ENCODE data around the gene DCAF16. TPM values are rescaled to one million over a fixed set of nuclear protein-coding genes. Genes with fewer than 3 reads are reported as not detected.

The DCAF16 gene
- total RNA-seq, 1 donor from 2014 or later = 15.4 TPM

DNA sequence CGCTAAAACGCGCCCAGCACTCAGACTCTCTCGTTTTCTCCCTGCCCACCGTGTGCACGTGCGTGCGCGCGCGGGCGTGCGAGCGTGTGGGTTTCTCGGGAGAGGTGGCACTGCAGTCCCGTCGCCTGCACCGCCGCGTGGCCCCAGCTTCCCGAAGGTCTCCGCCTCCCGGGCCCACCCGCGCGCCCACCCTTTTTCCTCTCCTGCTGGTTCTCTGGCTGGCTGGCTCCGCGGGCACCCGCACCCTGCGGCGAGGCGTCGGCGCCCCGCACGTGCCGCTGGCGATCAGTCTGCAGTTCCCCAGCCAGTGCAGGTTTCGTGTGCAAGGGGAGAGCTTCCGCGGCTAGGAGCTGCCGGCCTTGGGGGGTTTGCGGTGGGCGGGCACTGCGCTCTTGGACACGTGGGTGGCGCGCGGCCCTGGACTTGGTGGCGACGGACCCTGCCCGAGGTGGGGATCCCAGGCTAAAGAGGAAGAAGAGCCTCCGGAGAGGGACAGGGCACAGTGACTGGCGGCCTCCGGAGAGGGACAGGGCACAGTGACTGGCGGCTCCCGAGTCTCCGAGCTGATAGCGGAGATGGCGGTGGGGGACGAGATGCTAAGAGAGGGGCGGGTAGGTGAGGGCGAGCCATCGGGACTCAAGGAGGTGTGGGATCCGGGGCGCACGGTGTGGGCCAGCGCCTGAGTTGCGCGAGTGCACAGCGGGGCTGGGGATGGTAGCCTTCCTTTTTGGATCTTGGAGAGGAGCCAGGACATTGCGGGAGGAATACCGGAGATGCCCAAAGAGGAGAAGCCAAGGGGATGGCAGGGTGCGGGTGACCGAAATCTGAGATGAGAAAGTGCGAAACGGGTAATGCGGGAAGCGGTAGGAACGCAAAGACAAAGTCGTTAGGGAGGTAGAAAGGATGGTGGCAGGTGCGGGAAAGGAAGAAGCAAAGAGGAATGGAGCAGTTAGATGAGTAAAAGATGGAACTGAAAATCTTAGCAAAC is 29.0 kb downstream of the DCAF16 start, which contains the start of gene FAM184B:
Gene FAM184B, minus strand, starts transcription at position 322 of the 988 bp plus-strand sequence. CDS start 322 bp downstream, outside the sequence.
- DNase-seq (ENCODE audit: low read depth in 2 of 2) = peak in 1 of 2 donors; percentile 3

DNA sequence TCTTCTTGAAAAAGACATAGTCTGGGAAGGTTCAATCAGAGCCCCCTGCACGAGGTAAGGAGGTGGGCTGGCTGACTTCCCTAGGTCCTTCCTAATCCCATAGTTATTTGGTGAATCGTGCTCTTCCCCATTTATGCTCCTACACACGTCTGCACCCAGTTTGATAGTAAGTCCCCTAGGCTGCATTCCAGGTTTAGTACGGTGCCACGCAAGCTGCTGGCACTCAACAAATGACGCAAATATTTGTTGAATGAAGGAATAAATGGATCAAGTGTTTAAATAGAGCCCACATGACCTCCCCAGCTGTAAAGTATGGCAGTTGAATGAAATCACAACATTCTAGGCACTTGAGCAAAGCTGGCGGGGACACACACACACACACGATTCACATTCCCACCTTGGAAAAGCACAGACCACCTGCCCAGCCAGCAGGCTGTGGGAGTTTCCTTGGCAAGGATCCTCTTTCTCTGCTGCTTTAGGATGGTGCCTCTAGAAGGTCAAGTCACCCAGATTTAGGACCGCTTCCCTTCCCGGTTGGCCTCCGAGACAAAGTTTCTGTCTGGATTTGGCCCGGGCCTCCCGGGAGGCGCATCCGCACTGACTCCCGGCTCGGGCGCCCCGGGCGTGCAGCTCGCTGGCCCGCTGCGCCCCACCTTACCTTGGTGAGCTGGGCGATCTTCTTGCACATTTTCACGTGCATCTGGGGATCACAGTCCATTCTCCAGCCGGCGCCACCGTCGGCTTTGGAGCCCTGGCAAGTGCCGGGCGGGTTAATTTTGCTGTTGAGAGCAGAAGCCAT is 29.9 kb downstream of the DCAF16 start:
- DNase-seq (ENCODE audit: low read depth in 2 of 2) = no peak

DNA sequence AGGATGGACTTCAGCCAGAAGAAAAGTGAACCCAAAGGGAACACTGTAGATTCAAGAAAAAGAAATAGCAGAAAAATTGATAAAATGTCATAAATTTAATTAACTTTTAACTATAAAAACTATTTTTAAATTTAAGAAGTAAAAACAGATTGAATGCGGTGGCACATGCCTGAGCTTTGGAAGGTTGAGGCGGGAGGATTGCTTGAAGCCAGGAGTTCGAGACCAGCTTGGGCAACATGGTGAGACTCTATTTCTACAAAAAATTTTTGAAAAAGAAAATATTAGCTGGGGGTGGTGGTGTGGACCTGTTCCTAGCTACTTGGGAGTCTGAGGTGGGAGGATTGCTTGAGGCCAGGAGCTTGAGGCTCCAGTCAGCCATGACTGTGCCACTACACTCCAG is 32.1 kb downstream of the DCAF16 start:
- DNase-seq (ENCODE audit: low read depth in 2 of 2) = no peak

DNA sequence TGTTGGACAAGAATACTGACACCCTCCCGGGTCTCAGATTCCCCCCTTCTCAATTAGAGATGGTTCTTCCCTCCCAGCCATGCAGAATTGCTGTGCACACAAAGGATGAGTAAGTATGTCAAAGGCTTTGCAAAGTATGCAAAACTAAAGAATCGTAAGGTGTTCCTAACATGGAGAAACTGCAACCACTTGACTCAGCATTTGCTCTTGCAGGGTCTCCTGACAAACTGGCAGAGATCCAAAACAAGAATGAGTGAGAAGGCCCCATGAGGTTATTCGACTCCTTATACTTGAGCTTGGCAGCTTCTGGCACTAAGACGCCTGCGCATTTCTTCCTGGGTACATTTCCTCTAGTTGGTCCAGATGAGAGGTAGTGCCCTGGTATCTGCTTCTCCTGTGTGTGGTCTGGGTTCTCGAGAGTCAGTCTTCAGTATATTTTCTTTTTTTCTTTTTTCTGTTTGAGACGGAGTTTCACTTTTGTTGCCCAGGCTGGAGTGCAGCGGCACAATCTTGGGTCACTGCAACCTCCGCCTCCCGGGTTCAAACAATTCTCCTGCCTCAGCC is 37.3 kb downstream of the DCAF16 start:
- no peak for DNase-seq (ENCODE audit: low read depth in 2 of 2)

DNA sequence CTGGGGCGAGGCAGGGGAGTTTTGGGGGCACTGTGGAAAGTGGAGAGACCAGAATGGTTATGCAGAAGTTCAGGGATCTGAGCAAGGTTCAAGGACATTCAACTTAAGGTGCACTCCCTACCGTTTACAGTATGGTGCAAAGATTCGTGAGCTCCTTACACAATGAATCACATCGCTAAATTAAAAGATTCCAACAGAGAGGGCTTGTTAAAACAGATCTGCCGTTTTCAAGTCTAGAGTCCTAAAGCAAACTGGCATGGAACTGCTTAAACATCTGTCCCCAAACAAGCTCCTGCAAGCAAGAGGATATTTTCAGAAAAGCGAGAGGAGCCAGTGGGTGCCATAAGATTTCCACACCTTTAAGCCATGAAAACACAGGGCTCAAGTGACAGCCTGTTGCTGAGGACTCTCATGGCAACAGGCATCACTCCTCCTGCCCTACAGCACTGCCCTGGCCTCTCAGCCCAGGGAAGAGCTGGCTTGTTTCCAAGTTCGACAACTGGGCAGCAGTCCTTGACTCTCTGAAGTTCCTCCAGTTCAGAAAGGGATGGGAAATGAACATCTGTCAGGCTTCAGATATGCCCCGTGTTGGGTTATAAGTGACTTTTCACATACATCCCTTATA is 39.2 kb downstream of the DCAF16 start:
- no peak for DNase-seq (ENCODE audit: low read depth in 2 of 2)

DNA sequence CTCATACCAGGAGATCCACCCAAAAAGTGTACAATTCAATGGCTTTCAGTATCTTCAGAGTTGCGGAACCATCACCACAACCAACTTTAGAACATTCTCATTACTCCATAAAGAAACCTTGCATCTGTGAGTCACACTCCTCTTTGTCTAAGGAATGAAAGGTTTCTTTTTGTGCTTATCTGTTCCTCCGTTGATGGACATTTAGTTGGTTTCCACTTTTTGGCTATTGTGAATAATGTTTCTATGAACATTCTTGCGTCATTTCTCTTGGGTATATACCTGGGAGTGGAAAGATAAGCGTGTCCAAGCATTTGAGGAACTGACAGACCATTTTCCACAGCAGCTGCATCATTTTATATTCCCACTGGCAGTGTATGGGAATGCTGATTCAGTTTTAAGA is 39.7 kb downstream of the DCAF16 start:
- DNase-seq (ENCODE audit: low read depth in 2 of 2) = no peak

DNA sequence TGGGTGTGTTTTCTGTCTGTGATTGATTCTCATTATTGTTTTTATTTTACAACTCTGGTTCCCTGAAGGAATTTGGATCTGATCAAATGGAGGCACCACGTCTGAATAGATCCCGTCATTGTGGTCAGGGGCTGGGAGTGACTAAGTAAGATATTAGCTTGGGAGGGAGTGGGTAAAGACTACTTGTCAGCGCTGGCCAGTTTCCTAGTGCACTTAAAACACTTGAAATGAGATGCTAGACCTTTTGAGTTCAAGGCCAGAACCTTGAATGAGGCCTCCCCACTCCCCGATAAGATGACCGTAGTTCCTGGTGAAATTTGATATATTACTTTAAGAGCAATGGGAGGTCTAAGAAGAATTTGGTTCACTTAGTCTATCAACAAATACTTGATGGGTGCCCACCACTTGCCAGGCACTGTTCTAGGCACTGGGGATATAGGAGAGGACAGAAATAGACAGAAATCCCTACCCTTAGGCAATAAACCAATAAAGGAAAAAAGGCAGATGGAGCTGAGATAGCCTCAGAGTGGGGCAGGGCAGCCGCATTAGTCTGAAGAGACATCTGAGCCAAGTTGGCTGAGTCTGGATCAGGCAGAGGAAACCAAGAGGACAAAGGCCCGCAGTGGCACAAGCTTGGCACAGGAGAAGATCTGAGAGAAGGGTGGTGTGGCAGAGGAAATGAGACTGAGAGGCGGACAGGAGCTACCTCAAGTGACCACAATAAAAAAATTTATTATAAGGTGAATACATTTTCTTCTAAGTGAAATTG is 41.0 kb downstream of the DCAF16 start:
- DNase-seq (ENCODE audit: low read depth in 2 of 2) = no peak

DNA sequence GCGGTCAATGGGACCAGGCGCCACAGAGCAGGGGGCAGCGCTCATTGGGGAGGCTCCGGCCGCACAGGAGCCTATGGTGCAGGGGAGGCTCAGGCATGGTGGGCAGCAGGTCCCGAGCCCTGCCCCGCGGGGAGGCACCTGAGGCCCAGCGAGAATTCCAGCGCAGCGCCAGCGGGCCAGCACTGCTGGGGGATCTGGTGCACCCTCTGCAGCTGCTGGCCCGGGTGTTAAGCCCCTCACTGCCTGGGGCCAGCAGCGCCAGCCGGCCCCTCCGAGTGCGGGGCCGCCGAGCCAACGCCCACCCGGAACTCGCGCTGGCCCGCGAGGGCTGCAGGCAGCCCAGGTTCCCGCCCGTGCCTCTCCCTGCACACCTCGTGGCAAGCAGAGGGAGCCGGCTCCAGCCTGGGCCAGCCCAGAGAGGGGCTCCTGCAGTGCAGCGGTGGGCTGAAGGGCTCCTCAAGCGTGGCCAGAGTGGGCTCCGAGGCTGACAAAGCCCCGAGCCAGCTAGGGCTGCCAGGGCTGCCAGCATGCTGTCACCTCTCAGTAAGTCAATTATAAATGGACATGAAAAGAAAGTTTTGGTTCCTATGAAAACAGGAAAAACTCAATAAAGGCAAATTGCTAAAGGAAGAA is 43.6 kb downstream of the DCAF16 start:
- no peak for DNase-seq (ENCODE audit: low read depth in 2 of 2)

DNA sequence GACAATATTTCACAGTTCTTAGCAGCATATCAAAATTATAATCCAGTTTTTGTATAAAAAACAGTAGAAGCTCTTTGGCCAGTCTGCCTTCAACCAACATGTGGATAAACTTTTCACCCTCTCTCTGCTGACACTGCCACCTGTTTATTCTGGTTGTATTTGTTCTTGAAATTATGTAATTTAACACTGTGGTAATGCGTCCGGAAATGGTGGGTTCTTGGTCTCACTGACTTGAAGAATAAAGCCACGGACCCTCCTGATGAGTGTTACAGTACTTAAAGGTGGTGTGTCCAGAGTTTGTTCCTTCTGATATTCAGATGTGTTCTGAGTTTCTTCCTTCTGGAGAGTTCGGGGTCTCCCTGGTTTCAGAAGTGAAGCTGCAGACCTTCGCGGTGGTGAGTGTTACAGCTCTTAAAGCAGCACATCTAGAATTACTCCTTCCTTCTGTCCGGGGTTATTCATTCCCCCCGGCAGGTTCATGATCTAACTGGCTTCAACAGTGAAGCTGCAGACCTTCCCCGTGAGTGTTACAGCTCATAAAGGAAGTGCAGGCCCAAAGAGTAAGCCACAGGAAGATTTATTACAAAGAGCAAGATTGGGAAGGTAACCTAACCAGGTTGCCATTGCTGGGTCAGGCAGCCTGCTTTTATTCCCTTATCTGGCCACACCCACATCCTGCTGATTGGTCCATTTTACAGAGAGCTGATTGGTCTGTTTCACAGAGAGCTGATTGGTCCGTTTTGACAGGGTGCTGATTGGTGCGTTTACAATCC is 44.9 kb downstream of the DCAF16 start:
- DNase-seq (ENCODE audit: low read depth in 2 of 2) = no peak

DNA sequence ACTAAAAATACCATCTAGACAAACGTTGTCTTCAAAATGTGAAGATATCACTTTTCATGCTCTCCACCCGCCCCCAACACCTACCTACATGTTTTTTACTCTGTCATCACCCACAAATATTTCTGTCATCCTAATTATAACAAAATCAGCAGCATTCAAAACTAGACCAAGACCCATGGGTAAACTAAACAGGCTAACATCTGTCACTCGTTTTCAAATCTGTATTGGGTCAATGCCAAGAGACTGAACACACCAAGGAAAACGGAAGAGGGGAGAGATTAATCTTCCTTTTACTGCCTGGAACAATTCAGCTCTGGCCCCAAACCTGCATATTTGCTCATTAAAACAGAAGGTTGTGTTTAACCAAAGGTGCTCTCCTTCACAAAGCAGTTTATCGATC is 46.6 kb downstream of the DCAF16 start:
- no peak for DNase-seq (ENCODE audit: low read depth in 2 of 2)

DNA sequence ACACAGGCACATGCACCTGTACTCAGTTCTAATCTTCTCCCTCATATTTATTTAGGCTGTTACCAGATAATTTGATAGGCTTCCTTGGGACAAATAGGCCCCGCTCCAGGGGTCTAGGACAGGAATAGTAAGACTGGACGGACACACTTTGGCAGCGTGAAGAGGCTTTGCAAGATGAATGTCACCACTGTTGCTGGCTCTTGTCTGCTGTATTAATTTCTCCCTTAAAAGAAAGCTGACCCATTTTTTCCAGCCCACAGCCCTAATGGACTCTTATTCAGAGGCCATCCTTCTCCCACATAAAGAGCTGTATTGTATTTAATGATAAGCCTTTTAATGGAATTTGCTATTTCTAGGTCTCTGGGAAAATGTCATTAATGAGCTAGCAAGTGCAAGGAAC is 47.1 kb downstream of the DCAF16 start:
- no peak for DNase-seq (ENCODE audit: low read depth in 2 of 2)

DNA sequence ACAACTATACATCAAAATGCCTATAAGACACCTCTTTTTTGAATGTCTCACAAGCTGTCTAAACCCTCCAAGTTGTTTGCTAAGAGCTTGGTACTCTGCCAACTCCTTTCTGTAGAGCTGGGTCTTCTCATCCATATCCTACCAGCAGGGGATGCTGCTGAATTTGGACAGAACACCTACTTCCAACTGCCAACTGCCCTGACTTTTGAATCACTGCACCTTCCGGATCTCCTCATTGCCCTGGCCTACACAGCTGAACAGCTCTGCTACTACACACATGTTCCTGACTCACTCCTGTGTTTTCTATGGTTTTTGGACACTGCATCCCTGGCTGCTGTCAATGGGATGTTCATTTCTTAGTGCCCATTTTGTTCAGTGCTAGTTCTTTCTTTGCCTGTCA is 47.8 kb downstream of the DCAF16 start:
- DNase-seq (ENCODE audit: low read depth in 2 of 2) = peak in 1 of 2 donors; percentile 21

DNA sequence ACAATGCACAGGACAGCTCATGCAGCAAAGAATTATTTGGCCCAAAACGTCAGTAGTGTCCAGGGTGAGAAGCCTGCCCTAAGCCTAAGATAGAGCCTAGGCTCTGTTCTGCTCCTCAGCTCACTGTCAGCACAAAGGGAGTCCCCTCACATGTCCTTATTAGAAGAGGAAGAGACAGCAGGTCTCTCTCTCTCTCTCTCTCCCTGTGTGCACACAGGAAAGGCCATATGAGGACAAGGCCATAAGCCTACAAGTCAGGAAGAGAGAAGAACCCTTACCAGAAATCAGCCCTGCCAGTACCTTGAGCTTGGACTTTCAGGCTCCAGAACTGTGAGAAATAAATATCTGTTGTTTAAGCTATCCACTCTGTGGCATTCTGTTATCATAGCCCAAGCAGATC is 49.5 kb downstream of the DCAF16 start:
- no peak for DNase-seq (ENCODE audit: low read depth in 2 of 2)

DNA sequence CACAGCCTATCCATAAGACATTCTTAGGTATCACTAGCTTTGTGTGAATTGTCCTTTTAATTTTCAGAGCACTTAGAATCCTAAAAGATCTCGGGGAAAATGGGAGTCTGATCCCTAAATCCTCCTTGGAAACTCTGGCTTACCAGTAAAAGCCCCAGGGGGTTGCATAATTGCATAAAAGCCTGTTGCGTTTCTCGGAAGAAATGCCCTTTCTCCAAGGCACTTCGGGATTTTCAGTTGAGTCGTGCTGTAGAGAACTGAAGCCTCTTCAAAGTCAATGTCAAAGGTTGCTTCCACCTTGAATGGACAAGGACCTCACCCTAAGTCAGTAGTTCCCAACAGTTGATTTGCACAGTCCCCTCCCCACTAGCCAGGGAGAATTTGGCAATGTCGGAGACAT is 49.9 kb downstream of the DCAF16 start:
- DNase-seq (ENCODE audit: low read depth in 2 of 2) = no peak

DNA sequence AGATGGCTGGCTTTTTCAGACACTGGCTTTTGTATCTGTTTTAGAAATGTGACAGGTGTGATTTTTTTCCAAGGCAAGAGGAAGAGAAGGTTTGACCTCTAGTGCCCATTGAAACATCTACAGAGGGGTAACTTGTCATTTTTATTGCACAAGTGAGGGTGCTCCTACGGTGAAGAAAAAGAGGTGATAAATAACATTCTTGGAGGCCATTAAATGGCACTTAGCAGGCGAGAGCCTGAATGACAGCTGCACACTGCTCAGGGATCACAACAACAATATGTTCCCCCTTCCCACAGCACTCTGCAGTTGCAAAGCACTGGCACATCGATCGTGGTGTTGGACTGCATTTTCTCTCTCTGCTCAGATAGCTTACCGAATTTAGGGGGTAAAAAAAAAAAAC is 52.1 kb downstream of the DCAF16 start:
- no peak for DNase-seq (ENCODE audit: low read depth in 2 of 2)

DNA sequence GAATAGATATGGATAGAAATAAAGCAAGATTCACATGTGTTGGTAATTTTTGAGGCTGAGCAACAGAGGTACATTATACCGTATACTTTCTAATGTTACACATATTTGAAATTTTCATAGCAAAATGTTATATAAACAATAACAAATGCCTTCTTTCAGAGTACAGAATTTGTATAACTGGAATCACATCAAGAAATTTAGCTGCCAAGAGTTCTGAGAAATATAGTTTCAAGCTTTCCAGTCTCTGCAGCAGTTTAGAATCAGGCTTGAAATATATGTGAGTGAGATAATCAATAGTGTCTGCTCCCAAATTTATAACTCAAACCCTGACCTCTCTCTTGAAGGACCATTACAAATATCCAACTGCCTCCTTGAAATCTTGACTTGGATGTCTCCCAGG is 52.9 kb downstream of the DCAF16 start:
- DNase-seq (ENCODE audit: low read depth in 2 of 2) = no peak

DNA sequence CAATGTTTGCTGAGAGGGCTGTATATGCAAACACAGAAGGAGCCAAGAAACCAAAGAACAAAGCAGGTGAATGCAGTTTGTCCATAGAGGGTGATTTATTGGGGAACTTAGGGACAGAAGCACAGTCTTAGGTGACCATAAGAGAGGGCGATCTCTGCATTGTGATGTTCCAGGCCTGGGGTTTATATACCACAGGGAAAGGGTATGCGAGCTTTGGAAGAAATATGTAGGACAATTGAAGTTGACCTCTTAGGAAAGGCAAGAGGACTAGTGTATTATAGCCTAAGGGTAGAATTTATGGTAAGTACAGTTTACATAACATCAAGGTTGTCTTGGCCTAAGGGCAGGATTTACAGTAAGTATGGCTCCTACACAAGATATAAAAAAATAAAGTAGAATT is 56.9 kb downstream of the DCAF16 start:
- no peak for DNase-seq (ENCODE audit: low read depth in 2 of 2)

Data from dermis microvascular lymphatic vessel endothelial cell (primary cell).